Upper lobe of right lung (tissue), 1 donor: ENCODE data around the gene RILPL1. TPM values are rescaled to one million over a fixed set of nuclear protein-coding genes. Genes with fewer than 3 reads are reported as not detected.

Source experiments
- ATAC-seq: fragments of 200-7000 bp; cut with Tn5 transposase; one replicate; pipeline ENCODE4 v1.9.1; 2020; ENCODE audit warnings: mild to moderate bottlenecking, moderate library complexity
- DNase-seq: peaks from one replicate; pipeline ENCODE4 v3.0.0-alpha.2; 2020
- H3K27ac ChIP-seq: fragments of 200-600 bp; one replicate; pipeline ENCODE4 v1.8.0; 2022
- H3K27me3 ChIP-seq: fragments of 200-600 bp; one replicate; pipeline ENCODE4 v1.8.0; 2022; ENCODE audit warnings: mild to moderate bottlenecking
- H3K36me3 ChIP-seq: fragments of 200-600 bp; one replicate; pipeline ENCODE4 v1.8.0; 2022
- H3K4me1 ChIP-seq: fragments of 200-600 bp; one replicate; pipeline ENCODE4 v1.8.0; 2022
- H3K4me3 ChIP-seq: fragments of 200-600 bp; one replicate; pipeline ENCODE4 v1.8.0; 2022; ENCODE audit warnings: mild to moderate bottlenecking
- H3K9me3 ChIP-seq: fragments of 200-600 bp; one replicate; pipeline ENCODE4 v1.8.0; 2022
- intact Hi-C: fragments of 100-400 bp; cut with DNase I; formaldehyde crosslinking; loops from one replicate; pipeline ENCODE4 v1.11.0; 2022
- total RNA-seq: library from RNA; stranded (reverse); fragmentation: NEBNext Ultra II Directional; extraction: Animal tissue kit (Norgen Biotek cat#: 25700); gene quantifications from one replicate; pipeline ENCODE4 v1.2.1, GENCODE V29; 2021
- TF ChIP-seq, protein P1 (sequence below): fragments of 200-600 bp; IDR thresholded peaks from one replicate; pipeline ENCODE4 v1.8.0; 2022; ENCODE audit warnings: antibody characterized with exemption
- donor health status: DM: no; HTN: yes; CAD: no; lungs with severe emphysema.

The RILPL1 gene
- total RNA-seq, 1 donor from 2014 or later, result 17.9 TPM

DNA sequence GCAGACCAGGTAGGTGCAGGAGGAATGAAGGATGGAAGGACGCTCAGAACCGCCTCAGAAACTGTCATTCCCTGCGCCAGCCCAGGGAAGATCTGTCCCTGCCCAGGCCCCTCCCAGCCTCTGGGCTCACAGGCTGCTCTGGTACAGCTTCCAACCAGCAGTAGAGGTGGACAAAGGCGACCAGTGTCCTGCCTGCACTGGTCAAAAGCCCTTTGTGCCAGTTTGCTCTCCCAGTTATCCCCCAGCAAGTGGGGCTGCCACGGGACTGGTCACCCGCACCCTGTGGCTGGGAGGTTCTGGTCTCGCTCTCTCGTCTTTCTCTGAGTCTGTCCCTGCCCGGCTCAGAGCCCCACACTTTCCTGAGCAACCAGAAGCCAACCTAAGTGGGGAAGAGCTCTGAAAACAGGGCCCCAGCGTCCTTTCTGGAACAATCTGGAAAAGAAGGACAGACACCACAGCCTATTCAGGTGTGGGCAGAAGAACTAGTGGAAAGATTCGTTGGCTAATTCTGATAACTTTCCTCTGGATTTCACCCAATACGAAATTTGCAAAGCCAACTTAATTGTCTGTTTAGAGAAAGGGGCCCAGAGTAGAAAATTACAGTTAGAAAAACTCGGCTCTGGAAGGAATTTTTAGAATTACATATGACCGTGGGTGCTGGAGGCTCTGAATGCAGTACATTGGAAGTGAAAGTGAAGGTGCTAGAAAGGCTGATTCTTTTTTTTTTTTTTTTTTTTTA, 53.9 kb downstream of the RILPL1 start:
- H3K9me3 ChIP-seq, result no peaks in the 10 kb centered on the region
- H3K4me3 ChIP-seq, result no peak overlapping the region
- peak overlapping the region; percentile 25 for H3K27ac ChIP-seq
- no peaks in the 10 kb centered on the region for H3K4me1 ChIP-seq
- no peak for ATAC-seq
- H3K36me3 ChIP-seq, result peaks cover 10% of the 10 kb centered on the region
- TF ChIP-seq, protein P1, sequence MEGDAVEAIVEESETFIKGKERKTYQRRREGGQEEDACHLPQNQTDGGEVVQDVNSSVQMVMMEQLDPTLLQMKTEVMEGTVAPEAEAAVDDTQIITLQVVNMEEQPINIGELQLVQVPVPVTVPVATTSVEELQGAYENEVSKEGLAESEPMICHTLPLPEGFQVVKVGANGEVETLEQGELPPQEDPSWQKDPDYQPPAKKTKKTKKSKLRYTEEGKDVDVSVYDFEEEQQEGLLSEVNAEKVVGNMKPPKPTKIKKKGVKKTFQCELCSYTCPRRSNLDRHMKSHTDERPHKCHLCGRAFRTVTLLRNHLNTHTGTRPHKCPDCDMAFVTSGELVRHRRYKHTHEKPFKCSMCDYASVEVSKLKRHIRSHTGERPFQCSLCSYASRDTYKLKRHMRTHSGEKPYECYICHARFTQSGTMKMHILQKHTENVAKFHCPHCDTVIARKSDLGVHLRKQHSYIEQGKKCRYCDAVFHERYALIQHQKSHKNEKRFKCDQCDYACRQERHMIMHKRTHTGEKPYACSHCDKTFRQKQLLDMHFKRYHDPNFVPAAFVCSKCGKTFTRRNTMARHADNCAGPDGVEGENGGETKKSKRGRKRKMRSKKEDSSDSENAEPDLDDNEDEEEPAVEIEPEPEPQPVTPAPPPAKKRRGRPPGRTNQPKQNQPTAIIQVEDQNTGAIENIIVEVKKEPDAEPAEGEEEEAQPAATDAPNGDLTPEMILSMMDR, result no peak
- no peaks in the 10 kb centered on the region for H3K27me3 ChIP-seq
- DNase-seq, result no peak
- intact Hi-C loops, result no loop called here

DNA sequence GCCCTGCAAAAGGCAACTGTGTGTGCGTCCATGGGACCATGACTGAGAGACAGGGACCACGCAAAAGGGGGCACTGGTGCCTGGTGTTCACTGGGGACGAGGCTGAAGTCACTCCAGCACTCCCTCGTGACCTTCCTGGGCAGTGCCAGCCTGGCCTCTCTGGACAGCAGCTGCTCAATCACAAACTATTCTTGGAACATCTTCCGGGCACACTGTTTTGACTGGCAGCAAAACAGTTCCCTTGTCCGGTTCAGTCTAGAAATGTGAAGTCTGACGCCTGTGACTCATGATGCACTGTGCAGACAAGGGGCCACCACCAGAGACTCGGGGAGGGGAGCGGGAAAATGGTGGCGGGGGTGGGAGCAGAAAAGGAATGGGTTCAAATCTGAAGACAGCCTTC, 54.8 kb downstream of the RILPL1 start:
- intact Hi-C loops, result no loop called here
- H3K4me3 ChIP-seq, result no peak overlapping the region
- H3K4me1 ChIP-seq, result no peaks in the 10 kb centered on the region
- ATAC-seq (peak; percentile 48), DNase-seq (no peak)
- H3K9me3 ChIP-seq, result no peaks in the 10 kb centered on the region
- H3K27ac ChIP-seq, result no peak overlapping the region
- H3K27me3 ChIP-seq, result no peaks in the 10 kb centered on the region
- TF ChIP-seq, protein P1, result no peak
- H3K36me3 ChIP-seq, result peaks cover 6% of the 10 kb centered on the region

DNA sequence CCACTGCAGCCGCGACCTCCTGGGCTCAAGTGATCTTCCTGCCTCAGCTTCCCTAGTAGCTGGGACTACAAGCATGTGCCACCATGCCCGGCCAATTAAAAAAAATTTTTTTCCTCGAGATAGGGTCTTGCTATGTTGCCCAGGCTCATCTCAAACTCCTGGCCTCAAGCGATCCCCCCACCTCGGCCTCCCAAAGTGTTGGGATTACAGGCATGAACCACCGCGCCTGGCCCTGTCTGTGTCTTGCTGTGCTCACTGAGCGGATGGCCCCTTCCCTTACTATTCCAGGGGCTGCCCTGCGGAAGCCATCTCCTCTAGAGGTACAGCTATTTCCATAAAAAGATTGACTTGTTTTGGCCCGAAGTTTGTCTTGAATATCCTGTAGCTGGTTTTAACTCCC, 55.5 kb downstream of the RILPL1 start:
- Histone ChIP-seq H3K4me1 (no peaks in the 10 kb centered on the region), H3K27me3 (no peaks in the 10 kb centered on the region), H3K27ac (no peak overlapping the region), H3K4me3 (no peak overlapping the region), H3K36me3 (peaks cover 4% of the 10 kb centered on the region), H3K9me3 (no peaks in the 10 kb centered on the region)
- TF ChIP-seq, protein P1, result no peak
- intact Hi-C loops, result no loop called here
- ATAC-seq, result no peak
- DNase-seq, result no peak

DNA sequence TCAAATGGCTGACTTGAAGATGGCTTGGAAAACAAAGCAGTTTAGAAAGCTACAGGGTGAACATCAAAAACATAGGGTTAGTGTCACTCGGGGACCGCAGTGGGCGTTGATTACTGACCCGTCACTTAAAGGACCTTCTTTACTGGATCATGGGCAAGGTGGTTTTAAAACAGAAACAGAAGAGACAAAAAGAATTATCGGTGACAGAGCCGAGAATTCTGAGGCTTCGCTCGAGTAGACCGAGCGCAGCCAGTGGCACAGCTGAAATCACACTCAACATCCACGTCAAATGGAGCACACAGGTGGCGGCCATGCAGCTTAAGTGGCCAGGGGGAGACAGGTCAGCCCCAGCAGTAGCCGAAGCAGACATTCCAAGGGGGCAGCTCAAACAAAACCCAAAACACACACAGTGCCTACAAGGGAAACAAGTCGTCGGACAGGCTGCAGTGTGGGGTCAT, 58.2 kb downstream of the RILPL1 start:
- Histone ChIP-seq H3K27ac (no peak overlapping the region), H3K27me3 (no peaks in the 10 kb centered on the region), H3K9me3 (no peaks in the 10 kb centered on the region), H3K4me3 (no peak overlapping the region), H3K4me1 (no peaks in the 10 kb centered on the region), H3K36me3 (peaks cover 23% of the 10 kb centered on the region)
- ATAC-seq, result no peak
- DNase-seq, result no peak
- TF ChIP-seq, protein P1, result no peak
- intact Hi-C loops, result no loop called here

DNA sequence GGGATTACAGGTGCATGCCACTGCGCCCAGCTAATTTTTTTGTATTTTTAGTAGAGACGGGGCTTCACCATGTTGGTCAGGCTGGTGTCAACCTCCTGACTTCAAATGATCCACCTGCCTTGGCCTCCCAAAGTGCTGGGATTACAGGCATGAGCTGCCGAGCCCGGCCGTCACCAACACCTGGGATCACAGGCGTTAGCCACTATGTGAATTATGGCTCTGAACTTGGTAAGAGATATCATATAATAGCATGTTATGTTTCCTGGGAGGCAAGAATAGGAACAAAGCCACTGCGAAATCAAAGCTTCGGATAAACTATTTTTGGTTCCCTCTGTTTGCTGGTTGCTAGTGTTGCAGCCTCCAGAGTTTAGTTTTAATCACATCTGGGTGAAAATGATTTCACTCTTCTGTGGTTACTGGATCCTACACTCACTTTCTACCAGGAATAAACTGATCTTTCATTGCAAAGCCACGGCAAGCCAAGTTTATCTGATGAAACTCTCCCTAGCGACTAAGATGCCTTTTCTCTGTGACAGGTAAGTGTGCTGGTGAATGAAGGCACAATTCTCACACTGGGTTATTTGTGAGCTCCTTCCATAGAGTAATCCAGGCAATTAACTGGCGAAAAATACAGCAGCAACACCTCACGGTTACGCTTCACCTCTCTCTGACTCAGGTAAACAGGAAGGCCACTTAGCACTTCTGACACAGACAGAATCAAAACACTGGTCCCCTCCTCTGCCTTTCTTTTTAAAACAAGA, 58.9 kb downstream of the RILPL1 start:
- H3K27me3 ChIP-seq, result no peaks in the 10 kb centered on the region
- intact Hi-C loops, result no loop called here
- no peaks in the 10 kb centered on the region for H3K4me1 ChIP-seq
- H3K4me3 ChIP-seq, result no peak overlapping the region
- peaks cover 23% of the 10 kb centered on the region for H3K36me3 ChIP-seq
- DNase-seq (no peak), ATAC-seq (no peak)
- no peaks in the 10 kb centered on the region for H3K9me3 ChIP-seq
- H3K27ac ChIP-seq, result no peak overlapping the region
- TF ChIP-seq, protein P1, result no peak
